ENCODE results near the gene TSPAN3. TPM values are rescaled to one million over a fixed set of nuclear protein-coding genes. Genes with fewer than 3 reads are reported as not detected.

Gene TSPAN3
- total RNA-seq, 1 donor from 2014 or later: 223 TPM

DNA sequence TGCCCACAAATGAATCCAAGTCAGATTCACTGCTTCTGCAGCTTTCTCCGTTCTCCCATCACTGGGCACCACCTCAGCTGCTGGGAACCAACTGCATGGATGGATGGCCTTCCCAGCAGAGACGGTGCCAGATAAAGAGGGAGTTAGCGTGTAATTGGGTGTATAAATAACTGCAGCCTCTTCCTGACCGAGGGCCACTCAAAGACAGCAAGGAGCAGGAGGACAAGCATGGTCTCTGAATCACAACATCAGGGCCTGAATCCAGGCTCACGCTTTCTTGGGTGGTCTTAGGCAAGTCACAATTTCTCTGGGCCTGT is 31.7 kb downstream of the TSPAN3 start:
- DNase-seq (ENCODE audit: low read depth) (no peak), FAIRE-seq (no peak)
- no peak overlapping the region for H3K4me2 ChIP-seq (ENCODE audit: low read length)
- Mint-ChIP-seq H3K27me3 (ENCODE audit: low read depth, unreplicated experiment) (no peaks in the 10 kb centered on the region), H3K9me3 (ENCODE audit: unreplicated experiment) (no peaks in the 10 kb centered on the region), H3K4me3 (ENCODE audit: unreplicated experiment) (no peak overlapping the region), H3K4me1 (ENCODE audit: low read depth, unreplicated experiment) (peaks cover 4% of the 10 kb centered on the region), H3K36me3 (ENCODE audit: low read depth, unreplicated experiment) (peaks cover 24% of the 10 kb centered on the region), H3K27ac (ENCODE audit: unreplicated experiment) (no peak overlapping the region)
- H3K27ac ChIP-seq (ENCODE audit: low read depth, low read length): no peak overlapping the region
- no peaks in the 10 kb centered on the region for H3K79me2 ChIP-seq (ENCODE audit: insufficient read depth, low read length)
- TF ChIP-seq EZH2 (IDR thresholded peaks at IDR 0.05; ENCODE audit: insufficient read depth, low read length) (no peak), CTCF (IDR thresholded peaks at IDR 0.05; ENCODE audit: insufficient read depth, low read depth, low read length) (no peak)
- peaks cover 9% of the 10 kb centered on the region for H4K20me1 ChIP-seq (ENCODE audit: insufficient read depth, low read length)
- H3K9ac ChIP-seq (ENCODE audit: low read length): no peak overlapping the region
- H3K4me1 ChIP-seq (ENCODE audit: insufficient read depth, low read length): no peaks in the 10 kb centered on the region
- H2AFZ ChIP-seq (ENCODE audit: low read depth, low read length): no peak overlapping the region
- H3K27me3 ChIP-seq (ENCODE audit: insufficient read depth, low read length): no peaks in the 10 kb centered on the region
- peaks cover 12% of the 10 kb centered on the region for H3K36me3 ChIP-seq (ENCODE audit: insufficient read depth, low read length)
- H3K4me3 ChIP-seq (ENCODE audit: insufficient read depth, low read depth, low read length): no peak overlapping the region
- H3K9me3 ChIP-seq (ENCODE audit: insufficient read depth, low read depth, low read length): no peaks in the 10 kb centered on the region

GRCh38 chr15:77038312-77039216 is 32.3 kb downstream of the TSPAN3 start:
- Histone ChIP-seq H3K36me3 (ENCODE audit: insufficient read depth, low read length) (peaks cover 11% of the 10 kb centered on the region), H3K9me3 (ENCODE audit: insufficient read depth, low read depth, low read length) (no peaks in the 10 kb centered on the region)

More at GRCh38 chr15:77038312-77039216, 32.3 kb downstream of the TSPAN3 start:
- Mint-ChIP-seq H3K9me3 (ENCODE audit: unreplicated experiment) (no peaks in the 10 kb centered on the region), H3K4me1 (ENCODE audit: low read depth, unreplicated experiment) (peaks cover 4% of the 10 kb centered on the region), H3K27ac (ENCODE audit: unreplicated experiment) (peak overlapping the region; percentile 20), H3K27me3 (ENCODE audit: low read depth, unreplicated experiment) (no peaks in the 10 kb centered on the region), H3K36me3 (ENCODE audit: low read depth, unreplicated experiment) (peaks cover 24% of the 10 kb centered on the region), H3K4me3 (ENCODE audit: unreplicated experiment) (no peak overlapping the region)
- H3K27me3 ChIP-seq (ENCODE audit: insufficient read depth, low read length): no peaks in the 10 kb centered on the region
- H2AFZ ChIP-seq (ENCODE audit: low read depth, low read length): no peak overlapping the region
- H3K27ac ChIP-seq (ENCODE audit: low read depth, low read length): no peak overlapping the region
- H3K4me2 ChIP-seq (ENCODE audit: low read length): no peak overlapping the region
- no peaks in the 10 kb centered on the region for H3K79me2 ChIP-seq (ENCODE audit: insufficient read depth, low read length)
- no peak overlapping the region for H3K4me3 ChIP-seq (ENCODE audit: insufficient read depth, low read depth, low read length)
- peaks cover 7% of the 10 kb centered on the region for H4K20me1 ChIP-seq (ENCODE audit: insufficient read depth, low read length)
- no peak overlapping the region for H3K9ac ChIP-seq (ENCODE audit: low read length)
- no peaks in the 10 kb centered on the region for H3K4me1 ChIP-seq (ENCODE audit: insufficient read depth, low read length)
- FAIRE-seq: no peak
- TF ChIP-seq EZH2 (IDR thresholded peaks at IDR 0.05; ENCODE audit: insufficient read depth, low read length): no peak
- TF ChIP-seq CTCF (IDR thresholded peaks at IDR 0.05; ENCODE audit: insufficient read depth, low read depth, low read length): no peak
- no peak for DNase-seq (ENCODE audit: low read depth)

Measured in astrocyte (in vitro differentiated cells and primary cell).